CD14-positive monocyte (primary cell): ENCODE measurements around the gene ING1. TPM values are rescaled to one million over a fixed set of nuclear protein-coding genes. Genes with fewer than 3 reads are reported as not detected.

Experiments used
- DNase-seq, 3 donors: peaks; one replicate each; pipeline ENCODE4 v3.0.0-alpha.2; 2011 to 2022
- H2AFZ ChIP-seq: 2 replicates; pipeline ENCODE4 v1.6.0; 2012; ENCODE audit warnings: mild to moderate bottlenecking, low read depth, low read length, inconsistent platforms; ENCODE audit not compliant: insufficient read depth, poor library complexity, severe bottlenecking
- H3K27ac ChIP-seq, 2 donors: 1 replicate in 1 of 2; 2 replicates in 1 of 2; pipeline ENCODE4 v1.5.1; 2012 to 2013; ENCODE audit warnings: low read length in 2 of 2, control low read depth in 1 of 2, inconsistent platforms in 1 of 2, low read depth in 1 of 2, mild to moderate bottlenecking in 1 of 2
- H3K27me3 ChIP-seq, 2 donors: one replicate each; pipeline versions ENCODE4 v1.6.0 to v1.6.1; 2011 to 2013; ENCODE audit warnings: low read length in 2 of 2; ENCODE audit not compliant: control insufficient read depth in 2 of 2, insufficient read depth in 2 of 2
- H3K36me3 ChIP-seq, 2 donors: replicated peaks in 1 of 2; 1 replicate in 1 of 2; 2 replicates in 1 of 2; pipeline versions ENCODE4 v1.5.1 to v1.6.1; 2012 to 2013; ENCODE audit warnings: low read length in 2 of 2, control low read depth in 1 of 2, inconsistent platforms in 1 of 2, mild to moderate bottlenecking in 1 of 2; ENCODE audit not compliant: insufficient read depth in 2 of 2, control insufficient read depth in 1 of 2
- H3K4me1 ChIP-seq, 2 donors: 1 replicate in 1 of 2; 2 replicates in 1 of 2; pipeline versions ENCODE4 v1.5.1 to v1.6.1; 2012 to 2013; ENCODE audit warnings: low read length in 2 of 2, control low read depth in 1 of 2, inconsistent platforms in 1 of 2, mild to moderate bottlenecking in 1 of 2, moderate library complexity in 1 of 2; ENCODE audit not compliant: insufficient read depth in 2 of 2, control insufficient read depth in 1 of 2
- H3K4me2 ChIP-seq: replicated peaks from 2 replicates; pipeline ENCODE3; 2012; ENCODE audit warnings: low read length, moderate library complexity, mild to moderate bottlenecking; ENCODE audit not compliant: poor library complexity, severe bottlenecking; ENCODE audit errors: extremely low read depth
- H3K4me3 ChIP-seq, 3 experiments: fragments of 200-600 bp in 1 of 3; sonication (generic) in 1 of 3; replicated peaks in 1 of 3; 1 replicate in 2 of 3; 2 replicates in 1 of 3; pipeline ENCODE4 v1.5.1; 2011 to 2013; ENCODE audit warnings: low read length in 3 of 3, mild to moderate bottlenecking in 3 of 3, control low read depth in 2 of 3, low read depth in 2 of 3, inconsistent platforms in 1 of 3, moderate library complexity in 1 of 3
- H3K79me2 ChIP-seq: 2 replicates; pipeline ENCODE4 v1.6.0; 2012; ENCODE audit warnings: mild to moderate bottlenecking, control low read depth, inconsistent platforms, low read length, moderate library complexity; ENCODE audit not compliant: insufficient read depth
- H3K9ac ChIP-seq: 2 replicates; pipeline ENCODE4 v1.6.0; 2017; ENCODE audit warnings: low read length, mild to moderate bottlenecking; ENCODE audit not compliant: insufficient read depth, poor library complexity, severe bottlenecking
- H3K9me3 ChIP-seq, 2 donors: replicated peaks in 1 of 2; 1 replicate in 1 of 2; 2 replicates in 1 of 2; pipeline versions ENCODE4 v1.5.1 to v1.6.1; 2012 to 2013; ENCODE audit warnings: low read length in 2 of 2, control low read depth in 1 of 2; ENCODE audit not compliant: control insufficient read depth in 1 of 2, insufficient read depth in 1 of 2
- H4K20me1 ChIP-seq: 2 replicates; pipeline ENCODE4 v1.6.0; 2012; ENCODE audit warnings: mild to moderate bottlenecking, low read length, control low read depth, moderate library complexity; ENCODE audit not compliant: insufficient read depth
- H3K27ac Mint-ChIP-seq, 7 donors: one replicate each; pipeline ENCODE4 v1.8.0; 2020; ENCODE audit warnings: mild to moderate bottlenecking in 7 of 7, mixed read lengths in 7 of 7, moderate library complexity in 6 of 7, inconsistent platforms in 2 of 7
- H3K27me3 Mint-ChIP-seq, 3 donors: one replicate each; pipeline ENCODE4 v1.8.0; 2021 to 2022; ENCODE audit warnings: low read depth in 3 of 3, mild to moderate bottlenecking in 3 of 3, mixed read lengths in 3 of 3, moderate library complexity in 3 of 3, inconsistent platforms in 1 of 3
- H3K36me3 Mint-ChIP-seq, 2 donors: one replicate each; pipeline ENCODE4 v1.8.0; 2020; ENCODE audit warnings: mixed read lengths in 2 of 2, inconsistent platforms in 1 of 2, mild to moderate bottlenecking in 1 of 2
- H3K4me1 Mint-ChIP-seq: one replicate; pipeline ENCODE4 v1.8.0; 2020; ENCODE audit warnings: mild to moderate bottlenecking, mixed read lengths
- H3K4me3 Mint-ChIP-seq, 2 donors: one replicate each; pipeline ENCODE4 v1.8.0; 2020; ENCODE audit warnings: mild to moderate bottlenecking in 2 of 2, mixed read lengths in 2 of 2, moderate library complexity in 1 of 2
- H3K9me3 Mint-ChIP-seq, 7 donors: one replicate each; pipeline ENCODE4 v1.8.0; 2020 to 2022; ENCODE audit warnings: mixed read lengths in 7 of 7, mild to moderate bottlenecking in 6 of 7, moderate library complexity in 6 of 7, inconsistent platforms in 2 of 7
- CTCF ChIP-seq: fragments of 200-600 bp; IDR thresholded peaks from one replicate; pipeline ENCODE4 v1.8.0; 2022; ENCODE audit warnings: antibody characterized with exemption, mild to moderate bottlenecking
- WGBS: methylation state at CpG from one replicate; pipeline ENCODE4 v1.1.5; 2013; ENCODE audit warnings: missing lambda C conversion rate; ENCODE audit not compliant: insufficient coverage; 5-methylcytosine and 5-hydroxymethylcytosine counted together
- intact Hi-C, 2 donors: fragments of 100-400 bp; cut with micrococcal nuclease; formaldehyde crosslinking; loops; one replicate each; pipeline versions ENCODE4 v1.15.0 to v1.15.1; 2023
- polyA plus RNA-seq, 3 donors: library from polyadenylated mRNA; depleted of rRNA in 1 of 3; unstranded in 2 of 3; stranded (reverse) in 1 of 3; fragments of 300-500 nt in 2 of 3; fragments of >200 nt in 1 of 3; fragmentation: Illumina TruSeq in 2 of 3; gene quantifications; 1 replicate in 2 of 3; 2 replicates in 1 of 3; pipeline ENCODE4 v1.2.3, GENCODE V29; 2012 to 2021

The ING1 gene
- polyA plus RNA-seq, 3 donors: 8.4 to 128 (median 11.8) TPM

GRCh38 chr13:110771194-110771593, 57.7 kb downstream of the ING1 start:
- WGBS: 5% methylated on average over 4 of the region's 9 CpGs
- H3K79me2 ChIP-seq: no peaks in the 10 kb centered on the region
- no peak overlapping the region for H3K9ac ChIP-seq
- no peak overlapping the region for H2AFZ ChIP-seq
- no peaks in the 10 kb centered on the region for H3K9me3 ChIP-seq
- no peak for TF ChIP-seq CTCF
- H3K4me1 ChIP-seq: no peaks in the 10 kb centered on the region
- H3K9me3 Mint-ChIP-seq: peaks cover 0 to 5% (median 0%) of the 10 kb centered on the region in 7 donors
- intact Hi-C loops: no loop called here
- DNase-seq: peak in 1 of 3 donors; percentile 22
- H3K27ac Mint-ChIP-seq: peak overlapping the region in 1 of 7 donors; percentile 46
- no peak overlapping the region for H3K4me3 Mint-ChIP-seq
- H3K27me3 Mint-ChIP-seq: peaks cover 11 to 16% (median 13%) of the 10 kb centered on the region in 3 donors
- peaks cover 0 to 3% of the 10 kb centered on the region in 2 donors for H3K27me3 ChIP-seq
- no peaks in the 10 kb centered on the region for H3K36me3 Mint-ChIP-seq
- no peak overlapping the region for H3K27ac ChIP-seq
- H4K20me1 ChIP-seq: no peaks in the 10 kb centered on the region
- no peaks in the 10 kb centered on the region for H3K36me3 ChIP-seq
- no peak overlapping the region for H3K4me3 ChIP-seq
- no peak overlapping the region for H3K4me2 ChIP-seq
- H3K4me1 Mint-ChIP-seq: no peaks in the 10 kb centered on the region

- H3K9ac ChIP-seq: no peak overlapping the region
- 92% methylated on average over 11 of the region's 13 CpGs for WGBS
- Mint-ChIP-seq H3K36me3 (no peaks in the 10 kb centered on the region), H3K27ac (peak overlapping the region in 1 of 7 donors; percentile 10), H3K4me1 (no peaks in the 10 kb centered on the region), H3K9me3 (peaks cover 0 to 5% (median 0%) of the 10 kb centered on the region in 7 donors), H3K27me3 (peaks cover 10 to 15% (median 12%) of the 10 kb centered on the region in 3 donors), H3K4me3 (no peak overlapping the region)
- no peak overlapping the region for H2AFZ ChIP-seq
- no peak overlapping the region for H3K4me2 ChIP-seq
- H3K4me3 ChIP-seq: no peak overlapping the region
- intact Hi-C loops: no loop called here
- H3K9me3 ChIP-seq: no peaks in the 10 kb centered on the region
- TF ChIP-seq CTCF: no peak
- no peaks in the 10 kb centered on the region for H4K20me1 ChIP-seq
- H3K4me1 ChIP-seq: no peaks in the 10 kb centered on the region
- H3K79me2 ChIP-seq: no peaks in the 10 kb centered on the region
- no peak for DNase-seq
- H3K36me3 ChIP-seq: no peaks in the 10 kb centered on the region
- H3K27me3 ChIP-seq: peaks cover 0 to 3% of the 10 kb centered on the region in 2 donors
- H3K27ac ChIP-seq: no peak overlapping the region
These were observed 58.8 kb downstream of the ING1 start for GRCh38 chr13:110772091-110772984.

Other genes with a start within 250 kb of the ING1 start
- 10 to 100 TPM; 37.8 to 77.5 (median 43.1) TPM for gene RAB20, start 152.0 kb upstream of the ING1 start, polyA plus RNA-seq
- gene NAXD, start 98.2 kb upstream of the ING1 start, polyA plus RNA-seq: 10 to 100 TPM in 1 of 3 donors, 1 to 10 TPM in 2; 7.4 to 22.8 (median 8.5) TPM
- 100 to 1,000 TPM; 130 to 305 (median 227) TPM for gene CARS2, start 7.6 kb upstream of the ING1 start, polyA plus RNA-seq
- 10 to 100 TPM; 30.5 to 79.9 (median 37.2) TPM for gene ANKRD10, start 201.4 kb downstream of the ING1 start, polyA plus RNA-seq